Thyroid gland (tissue), 4 donors: Measurements from ENCODE around the gene ARL15. TPM values are rescaled to one million over a fixed set of nuclear protein-coding genes. Genes with fewer than 3 reads are reported as not detected.

ENCODE experiments used
- DNase-seq, 2 donors: peaks; one replicate each; pipeline ENCODE4 v3.0.0-alpha.2; 2019
- H3K27ac ChIP-seq, 3 donors: fragments of 200-600 bp; sonication (generic); 1 replicate in 2 of 3; 2 replicates in 1 of 3; pipeline ENCODE4 v1.5.1; 2016 to 2019; ENCODE audit warnings: mild to moderate bottlenecking in 1 of 3, moderate library complexity in 1 of 3
- H3K27me3 ChIP-seq: fragments of 200-600 bp; sonication (generic); one replicate; pipeline ENCODE4 v1.5.1; 2019
- H3K36me3 ChIP-seq, 2 donors: fragments of 200-600 bp; sonication (generic); one replicate each; pipeline ENCODE4 v1.5.1; 2016 to 2019
- H3K4me1 ChIP-seq, 2 donors: fragments of 200-600 bp; sonication (generic); one replicate each; pipeline ENCODE4 v1.5.1; 2017 to 2019
- H3K4me3 ChIP-seq, 3 donors: fragments of 200-600 bp; sonication (generic); replicated peaks in 1 of 3; 1 replicate in 2 of 3; 2 replicates in 1 of 3; pipeline ENCODE4 v1.5.1; 2016; ENCODE audit warnings: mild to moderate bottlenecking in 1 of 3
- H3K9me3 ChIP-seq: fragments of 200-600 bp; sonication (generic); one replicate; pipeline ENCODE4 v1.5.1; 2017
- POLR2A ChIP-seq, 2 donors: fragments of 450-650 bp; IDR thresholded peaks; one replicate each; pipeline ENCODE4 v1.6.1; 2017; ENCODE audit warnings: antibody characterized with exemption in 2 of 2, mild to moderate bottlenecking in 2 of 2, moderate library complexity in 1 of 2
- WGBS, 2 donors: methylation state at CpG; one replicate each; pipeline ENCODE4 v1.1.5; 2017; 5-methylcytosine and 5-hydroxymethylcytosine counted together
- intact Hi-C: fragments of 100-400 bp; cut with DNase I; formaldehyde crosslinking; loops from one replicate; pipeline ENCODE4 v1.15.1; 2023
- total RNA-seq, 4 donors: library from RNA; depleted of rRNA; stranded (reverse); fragments of >200 nt; gene quantifications; one replicate each; pipeline ENCODE4 v1.2.3, GENCODE V29; 2016
- TF ChIP-seq, protein P1 (sequence below), 6 experiments: fragments of 200-600 bp in 3 of 6; fragments of 450-650 bp in 3 of 6; sonication (generic) in 3 of 6; IDR thresholded peaks; one replicate each; pipeline ENCODE4 v1.5.1; 2016 to 2019; ENCODE audit warnings: antibody characterized with exemption in 6 of 6, mild to moderate bottlenecking in 2 of 6, inconsistent platforms in 1 of 6, moderate library complexity in 1 of 6

The ARL15 gene
- total RNA-seq, 4 donors from 2014 or later = 23.2 to 39.0 (median 29.5) TPM

DNA sequence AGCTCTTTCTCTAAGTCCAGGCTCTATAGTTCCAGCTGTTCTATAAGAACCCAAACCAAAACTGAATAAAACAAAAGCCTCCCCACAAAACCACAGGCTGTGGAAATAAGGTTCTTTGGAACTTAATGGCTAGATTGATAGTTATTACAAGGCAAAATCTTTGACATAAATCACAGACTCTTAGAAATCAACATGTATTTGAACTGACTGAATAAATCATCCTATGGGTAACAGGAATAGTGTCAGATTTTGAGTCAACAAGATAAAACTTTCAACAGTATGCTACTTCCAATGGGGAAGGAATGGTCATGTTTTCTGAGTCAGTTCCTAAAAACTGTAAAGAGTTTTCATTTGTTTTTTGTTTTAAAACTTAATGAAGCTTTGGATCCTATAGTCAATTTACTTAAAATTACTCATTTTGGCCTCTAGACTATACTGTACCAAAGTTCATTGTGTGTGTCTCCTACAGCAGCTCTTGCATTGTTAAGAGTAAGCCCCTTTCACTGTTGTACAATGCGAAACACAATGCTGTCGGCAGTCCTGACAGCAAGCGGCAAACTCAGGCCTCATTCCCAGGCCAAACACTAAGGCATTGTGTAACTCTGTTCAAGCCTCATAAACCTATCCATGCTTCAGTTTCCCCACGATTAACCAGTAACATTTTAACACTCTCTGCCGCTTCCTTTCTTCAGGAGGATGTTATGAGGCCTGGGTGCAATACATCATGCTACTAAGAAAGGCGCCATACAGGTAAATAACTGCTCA is 134.1 kb downstream of the ARL15 start:
- Histone ChIP-seq H3K9me3 (no peaks in the 10 kb centered on the region), H3K27me3 (no peaks in the 10 kb centered on the region), H3K4me1 (peaks cover 4 to 5% of the 10 kb centered on the region in 2 donors), H3K36me3 (no peaks in the 10 kb centered on the region), H3K4me3 (no peak overlapping the region), H3K27ac (no peak overlapping the region)
- TF ChIP-seq, protein P1, sequence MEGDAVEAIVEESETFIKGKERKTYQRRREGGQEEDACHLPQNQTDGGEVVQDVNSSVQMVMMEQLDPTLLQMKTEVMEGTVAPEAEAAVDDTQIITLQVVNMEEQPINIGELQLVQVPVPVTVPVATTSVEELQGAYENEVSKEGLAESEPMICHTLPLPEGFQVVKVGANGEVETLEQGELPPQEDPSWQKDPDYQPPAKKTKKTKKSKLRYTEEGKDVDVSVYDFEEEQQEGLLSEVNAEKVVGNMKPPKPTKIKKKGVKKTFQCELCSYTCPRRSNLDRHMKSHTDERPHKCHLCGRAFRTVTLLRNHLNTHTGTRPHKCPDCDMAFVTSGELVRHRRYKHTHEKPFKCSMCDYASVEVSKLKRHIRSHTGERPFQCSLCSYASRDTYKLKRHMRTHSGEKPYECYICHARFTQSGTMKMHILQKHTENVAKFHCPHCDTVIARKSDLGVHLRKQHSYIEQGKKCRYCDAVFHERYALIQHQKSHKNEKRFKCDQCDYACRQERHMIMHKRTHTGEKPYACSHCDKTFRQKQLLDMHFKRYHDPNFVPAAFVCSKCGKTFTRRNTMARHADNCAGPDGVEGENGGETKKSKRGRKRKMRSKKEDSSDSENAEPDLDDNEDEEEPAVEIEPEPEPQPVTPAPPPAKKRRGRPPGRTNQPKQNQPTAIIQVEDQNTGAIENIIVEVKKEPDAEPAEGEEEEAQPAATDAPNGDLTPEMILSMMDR (IDR thresholded peaks at IDR 0.05) = no peak
- TF ChIP-seq POLR2A (IDR thresholded peaks at IDR 0.05) = no peak
- WGBS, 2 donors = 98% methylated on average over 6 of the region's 6 CpGs
- DNase-seq = no peak
- intact Hi-C loops = no loop called here

DNA sequence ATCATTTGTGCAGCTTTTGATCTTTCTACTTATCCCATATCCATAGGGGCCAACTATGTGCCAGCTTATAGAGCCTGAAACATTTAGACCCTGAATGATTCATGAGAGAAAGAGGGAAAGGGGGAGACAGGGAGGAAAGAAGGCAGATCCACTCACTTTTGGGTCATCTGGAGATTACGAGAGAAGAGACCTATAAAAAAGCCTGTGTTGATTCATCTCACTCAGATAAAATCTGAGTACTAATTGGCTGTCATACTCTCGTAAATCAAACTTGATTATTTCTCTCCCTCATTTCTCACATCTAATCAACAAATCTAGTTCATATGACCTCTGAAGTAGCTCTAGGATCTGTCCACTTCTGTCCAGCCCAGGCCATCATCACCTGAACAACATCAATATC is 137.1 kb downstream of the ARL15 start:
- no peaks in the 10 kb centered on the region for H3K9me3 ChIP-seq
- intact Hi-C loops = no loop called here
- no peaks in the 10 kb centered on the region for H3K36me3 ChIP-seq
- no peak overlapping the region for H3K27ac ChIP-seq
- DNase-seq = no peak
- no peaks in the 10 kb centered on the region for H3K4me1 ChIP-seq
- no peak overlapping the region for H3K4me3 ChIP-seq
- H3K27me3 ChIP-seq = no peaks in the 10 kb centered on the region
- TF ChIP-seq POLR2A (IDR thresholded peaks at IDR 0.05) = no peak
- TF ChIP-seq, protein P1 (IDR thresholded peaks at IDR 0.05) = no peak
- WGBS, 2 donors = 96 to 99% methylated on average over 2 of the region's 2 CpGs

DNA sequence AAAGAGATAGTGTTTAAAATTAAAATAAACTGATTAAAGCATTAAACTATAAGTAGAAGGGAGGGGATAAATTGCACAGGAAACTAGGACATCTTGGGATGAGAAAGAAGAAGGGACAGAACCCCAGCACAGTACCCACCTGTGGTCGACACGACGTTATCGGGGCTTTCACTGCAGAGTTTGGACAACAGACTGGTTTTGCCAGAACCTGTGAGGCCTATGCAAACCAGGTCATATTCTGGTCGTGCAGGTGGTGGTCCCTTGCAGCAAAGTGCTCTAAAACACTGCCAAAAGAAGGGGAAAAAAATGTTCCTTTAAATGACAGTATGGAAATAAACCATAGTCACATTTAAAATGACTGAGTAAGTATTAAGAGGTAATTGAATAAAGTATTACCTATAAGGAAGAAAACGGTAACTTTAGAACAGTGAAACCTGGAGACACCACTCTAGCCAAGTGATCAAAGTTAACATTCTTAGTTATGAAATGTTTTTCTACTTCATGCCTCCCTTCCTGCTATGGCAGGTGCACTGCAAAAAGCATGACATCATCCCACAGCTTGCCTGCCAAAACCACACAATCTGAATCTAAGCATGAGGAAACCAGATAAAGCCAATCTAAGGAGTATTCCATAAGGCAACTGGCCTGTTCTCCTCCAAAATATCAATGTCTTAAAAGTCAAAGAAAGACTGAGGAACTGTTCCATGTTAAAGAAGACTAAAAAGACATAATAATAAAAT is 138.6 kb downstream of the ARL15 start:
- no peak for TF ChIP-seq POLR2A (IDR thresholded peaks at IDR 0.05)
- TF ChIP-seq, protein P1 (IDR thresholded peaks at IDR 0.05) = no peak
- no peak for DNase-seq
- WGBS, 2 donors = 79 to 85% methylated on average over 6 of the region's 6 CpGs

DNA sequence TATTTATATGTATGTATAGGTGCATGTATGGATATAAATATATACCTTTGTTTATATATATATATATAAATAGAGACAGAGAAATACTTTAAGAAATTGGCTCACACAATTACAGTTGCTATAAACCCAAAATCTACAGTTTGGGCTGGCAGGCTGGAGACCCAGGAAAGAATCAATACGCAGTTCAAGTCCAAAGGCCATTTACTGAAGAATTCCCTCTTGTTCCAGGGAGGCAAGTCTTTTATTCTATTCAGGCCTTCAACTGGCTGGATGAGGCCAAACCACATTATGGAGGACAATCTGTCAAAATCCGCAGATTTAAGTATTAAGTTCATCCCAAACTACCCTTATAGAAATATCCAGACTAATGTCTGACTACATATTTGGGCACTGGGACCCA is 144.7 kb downstream of the ARL15 start:
- 67 to 74% methylated on average over 2 of the region's 2 CpGs for WGBS, 2 donors
- Histone ChIP-seq H3K36me3 (no peaks in the 10 kb centered on the region), H3K27ac (no peak overlapping the region), H3K9me3 (no peaks in the 10 kb centered on the region), H3K4me1 (no peaks in the 10 kb centered on the region), H3K4me3 (no peak overlapping the region), H3K27me3 (no peaks in the 10 kb centered on the region)
- DNase-seq = no peak
- TF ChIP-seq POLR2A (IDR thresholded peaks at IDR 0.05) = no peak
- intact Hi-C loops = no loop called here

More for the DNA sequence above, 138.6 kb downstream of the ARL15 start:
- Histone ChIP-seq H3K36me3 (no peaks in the 10 kb centered on the region), H3K4me3 (no peak overlapping the region), H3K27ac (no peak overlapping the region), H3K27me3 (no peaks in the 10 kb centered on the region), H3K9me3 (no peaks in the 10 kb centered on the region), H3K4me1 (no peaks in the 10 kb centered on the region)
- intact Hi-C loops = no loop called here

DNA sequence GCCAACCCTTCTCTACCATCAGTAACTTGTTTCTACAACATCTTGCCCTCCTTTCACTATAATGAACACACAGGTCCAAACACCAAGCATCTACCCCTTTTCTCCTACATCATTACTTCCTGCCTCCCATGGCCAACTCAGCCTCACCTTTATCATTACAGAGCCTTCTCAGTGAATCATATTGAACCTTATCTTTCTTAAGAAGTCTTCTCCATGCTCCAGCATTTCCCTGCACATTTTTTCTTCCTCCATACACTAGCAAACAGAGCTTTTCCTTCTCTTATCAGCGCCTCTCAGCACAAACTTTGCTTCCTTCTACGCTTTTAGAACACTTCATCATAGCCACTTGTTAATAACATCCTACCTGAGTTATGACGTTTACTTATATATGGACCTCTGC is 148.2 kb downstream of the ARL15 start:
- 96 to 97% methylated on average over 3 of the region's 3 CpGs for WGBS, 2 donors
- intact Hi-C loops = no loop called here
- no peaks in the 10 kb centered on the region for H3K27me3 ChIP-seq
- H3K36me3 ChIP-seq = no peaks in the 10 kb centered on the region
- H3K9me3 ChIP-seq = no peaks in the 10 kb centered on the region
- DNase-seq = no peak
- no peak overlapping the region for H3K4me3 ChIP-seq
- peaks cover 0 to 3% of the 10 kb centered on the region in 2 donors for H3K4me1 ChIP-seq
- no peak for TF ChIP-seq POLR2A (IDR thresholded peaks at IDR 0.05)
- TF ChIP-seq, protein P1 (IDR thresholded peaks at IDR 0.05) = no peak
- H3K27ac ChIP-seq = no peak overlapping the region
